ENCODE measurements around the gene ARPC4.

Gene ARPC4

GRCh38 chr3:9792405-9793160 lies at the start of gene ARPC4, which contains the start of gene TADA3:
ARPC4 (plus strand) TSS chr3:9793082; CDS start chr3:9793122, 40 bp downstream.
TADA3 (minus strand) TSS chr3:9792473; CDS start chr3:9791466, 1,007 bp downstream.
- no peak for TF ChIP-seq ZNF274 (IDR thresholded peaks at IDR 0.05; ENCODE audit: low read depth, low read length)
- peak within 1 kb of the TSS; percentile 94 for H3K4me3 ChIP-seq (ENCODE audit: low read length)

DNA sequence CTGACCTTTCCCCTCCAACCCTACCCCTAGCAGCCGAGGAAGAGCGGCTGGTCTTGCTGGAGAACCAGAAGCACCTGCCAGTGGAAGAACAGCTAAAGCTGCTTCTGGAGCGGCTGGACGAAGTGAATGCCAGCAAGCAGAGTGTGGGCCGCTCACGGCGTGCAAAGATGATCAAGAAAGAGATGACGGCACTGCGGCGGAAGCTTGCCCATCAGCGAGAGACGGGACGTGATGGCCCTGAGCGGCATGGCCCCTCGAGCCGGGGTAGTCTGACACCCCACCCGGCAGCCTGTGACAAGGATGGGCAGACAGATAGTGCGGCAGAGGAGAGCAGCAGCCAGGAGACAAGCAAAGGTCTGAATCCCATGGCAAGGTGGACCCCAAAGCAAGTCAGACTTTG lies 49.3 kb upstream of the ARPC4 start:
- H3K4me3 ChIP-seq (ENCODE audit: low read length), result no peak overlapping the region
- no peak for TF ChIP-seq ZNF274 (IDR thresholded peaks at IDR 0.05; ENCODE audit: low read depth, low read length)

- H3K4me3 ChIP-seq (ENCODE audit: low read length), result no peak overlapping the region
- TF ChIP-seq ZNF274 (IDR thresholded peaks at IDR 0.05; ENCODE audit: low read depth, low read length), result no peak
Measured at GRCh38 chr3:9744162-9744561, 48.7 kb upstream of the ARPC4 start.

GRCh38 chr3:9745521-9745920 lies 47.4 kb upstream of the ARPC4 start:
- H3K4me3 ChIP-seq (ENCODE audit: low read length), result no peak overlapping the region
- no peak for TF ChIP-seq ZNF274 (IDR thresholded peaks at IDR 0.05; ENCODE audit: low read depth, low read length)

GRCh38 chr3:9746330-9746729 lies 46.6 kb upstream of the ARPC4 start:
- no peak for TF ChIP-seq ZNF274 (IDR thresholded peaks at IDR 0.05; ENCODE audit: low read depth, low read length)
- no peak overlapping the region for H3K4me3 ChIP-seq (ENCODE audit: low read length)

DNA sequence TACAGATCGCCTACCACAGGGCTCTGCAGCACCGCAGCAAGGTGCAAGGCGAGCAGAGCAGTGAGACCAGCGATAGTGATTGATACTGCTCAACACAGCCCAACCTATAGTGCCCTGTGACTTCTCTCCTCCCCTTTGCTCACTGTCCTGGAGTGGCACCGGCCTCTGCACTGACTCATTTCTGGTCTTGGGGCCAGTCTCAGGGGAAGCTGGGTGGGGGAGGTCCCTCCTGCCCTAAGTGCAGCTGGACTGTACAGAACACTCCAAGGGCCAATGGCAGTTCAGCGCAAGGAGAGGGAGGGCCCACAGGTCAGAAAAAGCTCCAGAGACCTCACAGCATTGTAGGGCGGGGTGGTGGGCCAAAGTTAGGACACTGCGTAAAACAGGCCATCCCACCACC lies 45.6 kb upstream of the ARPC4 start:
- TF ChIP-seq ZNF274 (IDR thresholded peaks at IDR 0.05; ENCODE audit: low read depth, low read length), result no peak
- H3K4me3 ChIP-seq (ENCODE audit: low read length), result no peak overlapping the region

DNA sequence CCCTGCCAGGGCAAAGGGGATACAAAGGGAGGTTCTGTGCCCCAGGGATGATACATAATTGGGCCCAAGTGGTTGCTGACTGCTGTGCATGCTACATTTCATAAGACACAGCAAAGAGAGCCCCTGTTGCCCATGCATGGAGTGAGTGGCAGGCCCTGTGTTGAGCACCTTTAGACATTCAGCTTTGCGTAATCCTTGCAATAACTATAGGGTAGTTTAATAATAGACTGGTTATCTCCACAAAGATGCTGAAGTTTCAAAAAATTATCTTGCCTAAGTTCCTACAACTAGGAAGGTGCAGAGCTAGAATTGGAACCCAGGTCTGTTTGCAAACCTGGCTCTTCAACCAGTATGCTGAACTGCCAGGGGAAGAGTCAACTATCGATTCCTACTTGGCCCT lies 44.9 kb upstream of the ARPC4 start:
- TF ChIP-seq ZNF274 (IDR thresholded peaks at IDR 0.05; ENCODE audit: low read depth, low read length), result no peak
- no peak overlapping the region for H3K4me3 ChIP-seq (ENCODE audit: low read length)

- TF ChIP-seq ZNF274 (IDR thresholded peaks at IDR 0.05; ENCODE audit: low read depth, low read length), result no peak
- peak overlapping the region; percentile 50; the same call in 1 of the 2 replicates for H3K4me3 ChIP-seq (ENCODE audit: low read length)
Measured at GRCh38 chr3:9749296-9749644, 43.6 kb upstream of the ARPC4 start.

GRCh38 chr3:9749645-9750555 lies 43.0 kb upstream of the ARPC4 start, which contains the start of gene OGG1:
OGG1 (plus strand) TSS chr3:9749952; CDS start chr3:9750287, 335 bp downstream.
- no peak for TF ChIP-seq ZNF274 (IDR thresholded peaks at IDR 0.05; ENCODE audit: low read depth, low read length)
- H3K4me3 ChIP-seq (ENCODE audit: low read length), result peak within 1 kb of the TSS; percentile 76

GRCh38 chr3:9750556-9751411 lies 42.1 kb upstream of the ARPC4 start:
- peak overlapping the region; percentile 76 for H3K4me3 ChIP-seq (ENCODE audit: low read length)
- TF ChIP-seq ZNF274 (IDR thresholded peaks at IDR 0.05; ENCODE audit: low read depth, low read length), result no peak

DNA sequence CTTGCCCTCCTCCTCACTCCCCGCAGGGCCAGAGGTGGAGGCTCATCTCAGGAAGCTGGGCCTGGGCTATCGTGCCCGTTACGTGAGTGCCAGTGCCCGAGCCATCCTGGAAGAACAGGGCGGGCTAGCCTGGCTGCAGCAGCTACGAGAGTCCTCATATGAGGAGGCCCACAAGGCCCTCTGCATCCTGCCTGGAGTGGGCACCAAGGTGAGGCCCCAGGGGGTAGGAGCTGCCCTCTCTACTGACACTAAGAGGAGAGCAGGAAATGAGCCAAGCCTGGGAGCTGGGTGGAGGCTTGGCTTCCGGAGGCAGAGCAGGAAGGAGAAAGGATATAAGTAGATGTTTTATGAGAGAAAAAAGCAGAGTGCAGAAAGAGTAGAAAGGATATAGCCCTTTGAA lies 38.2 kb upstream of the ARPC4 start:
- H3K4me3 ChIP-seq (ENCODE audit: low read length), result no peak overlapping the region
- TF ChIP-seq ZNF274 (IDR thresholded peaks at IDR 0.05; ENCODE audit: low read depth, low read length), result no peak

DNA sequence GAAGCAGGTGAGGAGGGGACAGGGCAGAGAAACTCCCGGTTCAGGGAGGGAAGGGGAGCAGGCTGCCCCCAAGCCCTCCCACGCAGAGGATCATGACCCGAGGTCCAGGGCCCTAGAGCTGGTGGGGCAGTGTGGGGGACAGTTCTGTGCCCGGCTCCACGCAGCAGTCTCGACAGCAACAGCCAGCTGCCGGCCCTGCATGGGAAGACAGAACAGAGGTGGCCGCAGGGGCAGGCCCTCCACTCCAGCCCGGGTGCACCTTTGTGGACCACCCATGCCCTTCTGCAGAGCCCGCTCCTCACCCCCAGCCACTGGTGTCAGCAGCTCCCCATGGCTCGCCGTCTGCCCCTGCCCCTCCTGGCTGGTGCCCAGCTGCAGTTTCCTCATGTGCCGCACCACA lies 35.5 kb upstream of the ARPC4 start:
- TF ChIP-seq ZNF274 (IDR thresholded peaks at IDR 0.05; ENCODE audit: low read depth, low read length), result no peak
- H3K4me3 ChIP-seq (ENCODE audit: low read length), result no peak overlapping the region

DNA sequence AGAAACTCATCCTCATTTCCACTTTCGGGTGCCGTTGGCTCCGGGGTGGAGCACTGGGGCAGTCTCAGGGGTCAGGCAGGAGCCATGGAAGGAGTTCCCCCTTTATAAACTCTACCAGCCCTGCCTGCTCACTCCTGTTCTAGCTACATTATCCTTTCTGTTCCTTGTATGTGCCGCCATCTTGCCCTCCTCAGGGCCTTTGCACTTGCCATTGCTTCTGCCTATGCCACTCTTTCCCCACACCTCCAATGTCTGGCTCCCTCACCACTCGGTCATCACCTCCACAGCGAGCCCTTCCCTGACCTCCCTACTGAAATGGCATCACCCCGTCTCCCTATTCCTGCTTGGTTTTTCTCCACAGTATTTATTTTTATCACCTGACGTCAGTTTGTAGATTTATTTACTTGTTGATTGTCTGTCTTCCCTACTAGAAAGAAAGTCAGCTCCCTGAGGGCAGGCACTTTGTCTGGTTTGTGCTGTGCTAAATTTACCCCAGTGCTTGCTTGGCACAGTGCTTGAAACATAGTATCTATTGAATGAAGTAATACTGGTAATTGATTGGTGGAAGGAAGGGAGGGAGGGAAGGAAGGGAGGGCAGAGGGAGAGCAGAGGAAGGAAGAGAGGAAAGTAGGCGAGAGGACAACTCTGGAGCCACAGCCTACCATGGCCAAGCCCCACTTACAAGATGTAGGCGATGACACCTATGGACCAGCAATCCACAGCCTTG lies 31.9 kb upstream of the ARPC4 start:
- TF ChIP-seq ZNF274 (IDR thresholded peaks at IDR 0.05; ENCODE audit: low read depth, low read length), result no peak

More for the DNA sequence above, 31.9 kb upstream of the ARPC4 start:
- H3K4me3 ChIP-seq (ENCODE audit: low read length), result no peak overlapping the region
